RWPE1 (cell line): ENCODE results near the gene KCNIP3.

Experiments used
- CTCF ChIA-PET: fragments of 350-600 bp; sonication (Branson Sonifier 250); formaldehyde crosslinking; extraction: SDS; loops from one replicate; lab custom pipeline; 2021; lab: Yijun Ruan, JAX
- POLR2A ChIA-PET: fragments of 400-600 bp; formaldehyde crosslinking; extraction: SDS; loops from one replicate; lab custom pipeline; 2020; ENCODE audit warnings: antibody characterized with exemption; ENCODE audit not compliant: low non-redundant PET; lab: Yijun Ruan, JAX
- DNase-seq: peaks from one replicate; pipeline ENCODE4 v3.0.0; 2012; ENCODE audit warnings: low spot score
- H3K27ac ChIP-seq: fragments of 450-650 bp; 2 replicates; pipeline ENCODE4 v1.5.1; 2017
- CTCF ChIP-seq: fragments of 450-650 bp; conservative IDR thresholded peaks from 2 replicates; pipeline ENCODE4 v1.5.1; 2017; ENCODE audit warnings: low read depth, mild to moderate bottlenecking

KCNIP3 gene

DNA sequence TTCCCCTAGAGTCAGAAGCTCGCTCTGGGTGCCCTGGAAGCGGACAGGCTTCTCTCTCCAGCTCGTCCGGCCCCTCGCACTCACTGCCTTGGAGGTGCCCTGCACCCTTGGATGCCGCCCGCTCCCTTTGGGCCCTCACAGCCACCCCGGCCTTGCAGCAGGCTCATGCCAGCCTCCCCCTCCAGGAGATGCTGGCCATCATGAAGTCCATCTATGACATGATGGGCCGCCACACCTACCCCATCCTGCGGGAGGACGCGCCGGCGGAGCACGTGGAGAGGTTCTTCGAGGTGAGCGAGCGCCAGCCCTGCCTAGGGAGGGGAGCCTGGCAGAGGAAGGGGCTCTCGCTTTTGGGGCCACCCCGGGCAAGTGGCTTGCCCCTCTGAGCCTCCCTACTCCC lies 85.0 kb downstream of the KCNIP3 start:
- POLR2A ChIA-PET = no interaction called here
- CTCF ChIA-PET = no interaction called here

DNA sequence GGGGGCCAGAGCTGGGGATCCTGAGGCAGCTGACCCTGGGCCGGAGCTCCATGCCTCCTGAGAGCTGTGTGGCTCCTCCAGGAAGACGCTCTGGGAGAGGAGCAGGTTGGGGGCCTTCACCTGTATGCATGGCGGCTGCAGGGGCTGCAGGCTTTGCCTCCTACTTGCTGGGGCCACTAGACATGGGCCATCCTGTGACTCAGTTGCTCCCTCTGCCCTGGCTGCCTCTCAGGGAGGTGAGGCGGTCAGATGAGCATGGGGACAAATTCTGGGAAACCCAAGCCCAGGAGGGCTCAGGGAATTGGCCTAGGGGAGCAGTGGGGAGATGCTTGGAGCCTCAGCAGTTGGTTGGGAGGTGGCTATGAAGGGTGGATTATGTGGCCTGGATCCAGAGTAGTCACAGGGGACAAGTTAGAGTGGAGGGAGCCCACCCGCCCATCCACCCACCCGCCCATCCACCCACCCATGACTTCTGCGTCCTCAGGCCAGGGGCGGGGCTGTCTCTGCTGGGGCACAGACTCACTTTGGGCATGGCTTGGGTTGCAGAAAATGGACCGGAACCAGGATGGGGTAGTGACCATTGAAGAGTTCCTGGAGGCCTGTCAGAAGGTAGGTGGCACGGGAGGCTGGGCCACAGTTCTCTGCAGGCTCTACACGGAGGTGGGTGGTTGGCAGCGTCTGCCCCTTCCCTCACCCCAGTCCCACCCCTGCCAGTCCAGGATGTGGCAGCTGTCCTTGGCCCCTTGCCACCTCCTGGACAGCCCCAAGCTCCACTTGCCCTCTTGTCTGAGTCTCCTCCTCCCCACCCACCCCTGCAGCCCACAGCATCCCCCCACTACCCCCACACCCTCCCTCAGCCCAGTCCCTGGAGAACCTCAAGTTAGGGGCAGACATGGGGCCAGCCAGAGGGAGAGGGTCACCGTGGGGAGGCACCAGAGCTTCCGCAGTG lies 85.8 kb downstream of the KCNIP3 start:
- no peak overlapping the region for H3K27ac ChIP-seq
- POLR2A ChIA-PET = no interaction called here
- CTCF ChIA-PET = no interaction called here
- no peak for DNase-seq
- no peak for TF ChIP-seq CTCF

More for the DNA sequence above, 85.0 kb downstream of the KCNIP3 start:
- H3K27ac ChIP-seq = no peak overlapping the region
- TF ChIP-seq CTCF = no peak
- no peak for DNase-seq

- H3K27ac ChIP-seq = no peak overlapping the region
- no peak for DNase-seq
- TF ChIP-seq CTCF = no peak
- POLR2A ChIA-PET = no interaction called here
- CTCF ChIA-PET = no interaction called here
Measured at GRCh38 chr2:95383635-95384027, 86.5 kb downstream of the KCNIP3 start.

DNA sequence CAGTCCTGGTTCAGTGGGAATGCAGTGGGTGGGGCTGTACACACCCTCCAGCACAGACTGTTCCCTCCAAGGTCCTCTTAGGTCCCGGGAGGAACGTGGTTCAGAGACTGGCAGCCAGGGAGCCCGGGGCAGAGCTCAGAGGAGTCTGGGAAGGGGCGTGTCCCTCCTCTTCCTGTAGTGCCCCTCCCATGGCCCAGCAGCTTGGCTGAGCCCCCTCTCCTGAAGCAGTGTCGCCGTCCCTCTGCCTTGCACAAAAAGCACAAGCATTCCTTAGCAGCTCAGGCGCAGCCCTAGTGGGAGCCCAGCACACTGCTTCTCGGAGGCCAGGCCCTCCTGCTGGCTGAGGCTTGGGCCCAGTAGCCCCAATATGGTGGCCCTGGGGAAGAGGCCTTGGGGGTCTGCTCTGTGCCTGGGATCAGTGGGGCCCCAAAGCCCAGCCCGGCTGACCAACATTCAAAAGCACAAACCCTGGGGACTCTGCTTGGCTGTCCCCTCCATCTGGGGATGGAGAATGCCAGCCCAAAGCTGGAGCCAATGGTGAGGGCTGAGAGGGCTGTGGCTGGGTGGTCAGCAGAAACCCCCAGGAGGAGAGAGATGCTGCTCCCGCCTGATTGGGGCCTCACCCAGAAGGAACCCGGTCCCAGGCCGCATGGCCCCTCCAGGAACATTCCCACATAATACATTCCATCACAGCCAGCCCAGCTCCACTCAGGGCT lies 87.9 kb downstream of the KCNIP3 start:
- no peak for DNase-seq
- no peak for TF ChIP-seq CTCF

DNA sequence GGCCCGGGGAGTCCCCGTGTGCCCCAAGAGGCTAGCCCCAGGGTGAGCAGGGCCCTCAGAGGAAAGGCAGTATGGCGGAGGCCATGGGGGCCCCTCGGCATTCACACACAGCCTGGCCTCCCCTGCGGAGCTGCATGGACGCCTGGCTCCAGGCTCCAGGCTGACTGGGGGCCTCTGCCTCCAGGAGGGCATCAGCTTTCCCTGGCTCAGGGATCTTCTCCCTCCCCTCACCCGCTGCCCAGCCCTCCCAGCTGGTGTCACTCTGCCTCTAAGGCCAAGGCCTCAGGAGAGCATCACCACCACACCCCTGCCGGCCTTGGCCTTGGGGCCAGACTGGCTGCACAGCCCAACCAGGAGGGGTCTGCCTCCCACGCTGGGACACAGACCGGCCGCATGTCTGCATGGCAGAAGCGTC lies 88.4 kb downstream of the KCNIP3 start:
- no peak for TF ChIP-seq CTCF
- ChIA-PET CTCF (interaction anchor here (0.7 kb wide), 1 partner anchor 154 kb away, joined by 3 read pairs; no protein-coding TSS in a partner anchor), POLR2A (no interaction called here)
- no peak for DNase-seq
- no peak overlapping the region for H3K27ac ChIP-seq

More for the DNA sequence above, 87.9 kb downstream of the KCNIP3 start:
- ChIA-PET POLR2A (no interaction called here), CTCF (interaction anchor here (0.7 to 1.0 kb wide), 2 partner anchors 40 to 153 kb away, joined by 3 to 4 read pairs; no protein-coding TSS in a partner anchor)
- no peak overlapping the region for H3K27ac ChIP-seq

DNA sequence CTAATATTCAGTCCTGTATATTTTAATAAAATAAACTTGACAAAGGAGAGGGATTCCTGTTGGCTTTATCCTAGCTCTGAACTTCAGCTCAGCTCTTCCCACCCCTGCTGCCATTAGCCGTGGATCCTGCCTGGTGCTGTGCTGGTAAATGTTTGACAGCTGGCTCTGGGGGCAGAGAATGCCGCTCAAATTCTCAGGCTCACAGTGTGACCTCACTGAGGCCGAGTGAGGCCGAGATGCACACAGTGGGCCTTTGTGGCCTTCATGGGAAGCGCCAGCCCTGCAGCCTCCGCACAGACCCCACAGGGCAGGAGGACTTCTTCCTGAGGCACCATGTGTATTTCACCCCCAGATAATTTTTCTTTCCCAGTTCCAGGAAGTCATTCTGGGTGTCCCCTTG lies 88.9 kb downstream of the KCNIP3 start:
- POLR2A ChIA-PET = no interaction called here
- no peak for DNase-seq
- no peak for TF ChIP-seq CTCF

More for the DNA sequence above, 88.9 kb downstream of the KCNIP3 start:
- CTCF ChIA-PET = interaction anchor here (0.7 kb wide), 1 partner anchor 41 kb away, joined by 3 read pairs; no protein-coding TSS in a partner anchor
- H3K27ac ChIP-seq = no peak overlapping the region
